DOHH2 (cell line): Measurements from ENCODE around the gene JAML.

ENCODE experiments used
- EZH2phosphoT487 ChIP-seq: fragments of 200-600 bp; sonication (generic); IDR thresholded peaks from 2 replicates; pipeline ENCODE4 v1.6.1; 2017; ENCODE audit warnings: borderline replicate concordance, mild to moderate bottlenecking, antibody characterized with exemption, low read length, moderate library complexity, mixed read lengths
- TF ChIP-seq, protein P1 (sequence below): fragments of 200-600 bp; sonication (generic); IDR thresholded peaks from one replicate; pipeline ENCODE4 v1.5.1; 2014; ENCODE audit warnings: antibody characterized with exemption, mild to moderate bottlenecking, low read depth, low read length; ENCODE audit not compliant: poor library complexity, severe bottlenecking

DNA sequence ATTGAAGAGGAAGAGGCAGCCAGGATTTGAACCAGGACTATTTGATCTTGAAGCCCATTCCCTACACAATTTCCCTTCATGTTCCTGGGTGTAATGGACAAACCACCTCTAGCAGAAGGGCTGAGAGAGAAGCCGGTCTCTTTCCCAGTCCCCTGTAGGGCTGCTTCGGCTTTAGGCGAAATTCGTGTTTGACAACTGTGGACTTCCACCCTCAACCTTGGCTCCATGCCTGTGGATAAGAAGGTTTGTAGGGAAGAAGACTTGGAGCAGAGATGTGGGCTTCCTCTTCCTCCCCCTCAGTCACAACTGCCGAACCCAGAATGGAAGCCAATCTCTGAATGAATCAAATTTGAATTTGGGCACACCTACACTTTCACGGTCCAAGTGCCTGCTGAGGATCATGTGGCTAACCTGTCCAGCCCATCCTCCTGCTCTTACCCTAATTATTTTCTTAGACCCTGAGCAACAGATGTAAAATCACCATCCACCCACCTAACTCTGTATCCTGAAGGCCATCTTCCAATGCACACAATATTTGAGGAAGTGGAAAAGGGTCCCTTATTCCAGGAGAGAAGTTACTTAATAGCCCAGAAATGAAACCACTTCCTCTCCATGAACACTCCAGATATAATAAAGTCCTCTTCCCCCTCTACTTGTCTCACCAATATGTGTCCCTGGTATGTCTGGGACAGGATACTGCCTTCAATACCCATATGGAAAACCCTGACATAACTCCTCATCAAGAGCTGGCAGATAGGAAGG lies 38.3 kb downstream of the JAML start:
- TF ChIP-seq, protein P1, sequence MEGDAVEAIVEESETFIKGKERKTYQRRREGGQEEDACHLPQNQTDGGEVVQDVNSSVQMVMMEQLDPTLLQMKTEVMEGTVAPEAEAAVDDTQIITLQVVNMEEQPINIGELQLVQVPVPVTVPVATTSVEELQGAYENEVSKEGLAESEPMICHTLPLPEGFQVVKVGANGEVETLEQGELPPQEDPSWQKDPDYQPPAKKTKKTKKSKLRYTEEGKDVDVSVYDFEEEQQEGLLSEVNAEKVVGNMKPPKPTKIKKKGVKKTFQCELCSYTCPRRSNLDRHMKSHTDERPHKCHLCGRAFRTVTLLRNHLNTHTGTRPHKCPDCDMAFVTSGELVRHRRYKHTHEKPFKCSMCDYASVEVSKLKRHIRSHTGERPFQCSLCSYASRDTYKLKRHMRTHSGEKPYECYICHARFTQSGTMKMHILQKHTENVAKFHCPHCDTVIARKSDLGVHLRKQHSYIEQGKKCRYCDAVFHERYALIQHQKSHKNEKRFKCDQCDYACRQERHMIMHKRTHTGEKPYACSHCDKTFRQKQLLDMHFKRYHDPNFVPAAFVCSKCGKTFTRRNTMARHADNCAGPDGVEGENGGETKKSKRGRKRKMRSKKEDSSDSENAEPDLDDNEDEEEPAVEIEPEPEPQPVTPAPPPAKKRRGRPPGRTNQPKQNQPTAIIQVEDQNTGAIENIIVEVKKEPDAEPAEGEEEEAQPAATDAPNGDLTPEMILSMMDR, result no peak
- TF ChIP-seq EZH2phosphoT487, result no peak
